Measurements from ENCODE around the gene FANK1.

GRCh38 chr10:125953778-125954385, 57.5 kb downstream of the FANK1 start:
- TF ChIP-seq YY1 (IDR thresholded peaks at IDR 0.05; ENCODE audit: insufficient read depth, insufficient read length) = no peak
- TF ChIP-seq ZNF274 (IDR thresholded peaks at IDR 0.05; ENCODE audit: low read depth, low read length) = no peak
- TF ChIP-seq SUZ12 (IDR thresholded peaks at IDR 0.05; ENCODE audit: extremely low read depth, insufficient read depth, insufficient read length) = no peak

Data from NT2/D1 (cell line).